GM12864 (cell line): ENCODE results near the gene CDC42EP5.

Experiments
- DNase-seq: peaks from one replicate; pipeline ENCODE4 v3.0.0-alpha.2; 2011; ENCODE audit warnings: low read depth
- H3K4me3 ChIP-seq: 2 replicates; pipeline ENCODE4 v1.5.1; 2011; ENCODE audit warnings: mild to moderate bottlenecking, low read depth, low read length, control low read depth
- CTCF ChIP-seq: IDR thresholded peaks from 2 replicates; pipeline ENCODE4 v1.5.1; 2011; ENCODE audit warnings: low read depth, mild to moderate bottlenecking, moderate library complexity, low read length, control low read depth, inconsistent platforms; ENCODE audit errors: missing control alignments

Gene CDC42EP5

GRCh38 chr19:54420383-54421168, 52.5 kb downstream of the CDC42EP5 start:
- no peak overlapping the region for H3K4me3 ChIP-seq
- no peak for TF ChIP-seq CTCF
- DNase-seq: no peak

DNA sequence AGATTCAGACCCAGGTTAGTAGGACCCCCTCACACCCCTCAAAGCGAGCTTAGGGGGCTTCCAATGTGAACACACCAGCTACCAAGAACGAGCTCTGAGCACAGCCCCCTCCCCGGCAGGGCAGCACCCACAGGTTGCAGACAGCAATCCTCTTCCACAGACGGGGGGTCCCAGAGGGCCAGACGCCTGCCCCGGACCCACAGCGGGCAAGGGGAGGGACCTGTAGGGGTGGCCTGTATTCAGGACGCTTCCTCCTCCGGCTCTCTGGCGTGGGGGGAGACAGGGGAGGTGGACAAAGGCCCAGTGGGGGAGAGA, 53.1 kb downstream of the CDC42EP5 start:
- TF ChIP-seq CTCF: no peak
- H3K4me3 ChIP-seq: no peak overlapping the region
- DNase-seq: no peak

DNA sequence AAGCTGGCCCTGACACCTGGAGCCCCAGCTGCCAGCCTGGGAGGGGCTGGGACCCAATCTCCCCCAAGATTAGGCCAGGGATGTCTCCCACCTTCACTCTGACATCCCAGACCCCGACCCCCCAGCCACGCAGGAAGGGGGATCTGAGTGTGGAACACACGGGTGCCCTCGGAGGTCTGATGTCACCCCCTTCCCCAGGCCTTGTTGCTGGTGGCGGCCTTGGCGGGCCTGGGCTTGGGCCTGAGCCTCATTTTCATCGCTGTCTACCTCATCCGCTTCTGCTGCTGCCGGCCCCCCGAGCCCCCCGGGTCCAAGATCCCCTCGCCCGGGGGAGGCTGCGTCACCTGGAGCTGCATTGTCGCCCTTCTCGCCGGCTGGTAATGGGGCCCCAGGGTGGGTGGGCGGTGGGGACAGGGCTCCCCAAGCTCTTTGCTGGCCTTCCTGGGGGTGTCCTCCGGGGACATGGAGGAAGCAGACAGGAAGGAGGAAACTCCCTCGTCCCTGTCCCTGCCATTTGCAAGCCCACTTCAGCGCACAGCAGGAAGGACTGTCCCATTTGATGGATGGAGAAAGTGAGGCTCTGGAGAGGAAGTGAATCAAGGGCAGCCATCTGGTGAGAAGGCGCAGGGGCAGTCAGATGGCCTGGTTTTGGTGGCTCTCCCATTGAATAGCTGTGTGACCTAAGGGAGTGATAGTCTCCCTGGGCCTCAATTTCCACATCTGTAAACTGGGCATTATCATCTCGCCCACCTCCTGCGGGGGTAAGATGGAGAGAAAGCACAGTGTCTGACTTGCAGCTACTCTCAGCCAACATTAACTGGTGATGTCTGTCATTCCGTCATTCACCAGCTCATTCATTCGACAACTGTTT, 53.9 kb downstream of the CDC42EP5 start:
- no peak overlapping the region for H3K4me3 ChIP-seq
- TF ChIP-seq CTCF: no peak
- DNase-seq: no peak

DNA sequence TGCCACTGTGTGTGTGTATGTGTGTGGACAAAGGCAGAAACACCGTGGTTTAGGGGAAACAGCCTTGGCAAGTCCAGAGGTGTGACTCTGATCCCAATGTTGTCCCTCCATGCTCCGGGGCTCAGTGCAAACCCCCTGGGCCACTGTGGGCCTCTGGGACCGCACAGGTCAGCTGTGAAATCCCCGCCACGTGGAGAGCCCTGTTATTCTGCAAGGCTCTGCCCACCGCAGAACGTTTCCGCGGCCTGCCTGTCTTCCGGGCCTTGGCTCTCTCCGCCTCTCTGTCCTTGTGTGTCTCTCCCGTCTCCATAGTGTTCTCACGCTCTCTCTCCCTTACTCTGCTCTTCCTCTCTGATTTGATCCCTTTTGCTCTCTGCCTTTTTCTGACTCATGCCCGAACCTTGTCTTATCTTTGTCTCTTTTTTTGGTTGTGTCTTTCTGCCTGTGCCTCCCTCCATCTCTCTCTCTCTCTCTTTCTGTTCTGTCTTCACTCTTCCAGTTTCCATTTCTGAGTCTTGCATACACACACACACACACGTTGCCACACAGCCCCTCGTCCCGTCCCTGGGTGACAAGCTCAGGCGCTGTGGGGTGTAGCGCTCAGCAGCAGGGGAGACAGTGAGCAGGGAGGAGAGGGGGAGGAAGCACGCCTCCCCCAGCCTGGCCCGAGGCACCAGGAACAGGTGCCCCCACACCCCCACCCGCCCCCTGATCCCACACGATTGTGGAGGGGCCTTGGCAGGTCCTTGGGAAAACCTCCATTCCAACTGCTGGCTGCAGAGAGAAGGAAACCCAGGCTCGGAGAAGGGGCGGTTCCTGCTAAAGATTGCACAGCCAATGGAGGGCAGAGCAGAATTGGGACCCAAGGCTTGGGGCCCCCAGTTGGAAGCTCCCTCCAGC, 54.8 kb downstream of the CDC42EP5 start:
- TF ChIP-seq CTCF: no peak
- DNase-seq: no peak
- H3K4me3 ChIP-seq: no peak overlapping the region

DNA sequence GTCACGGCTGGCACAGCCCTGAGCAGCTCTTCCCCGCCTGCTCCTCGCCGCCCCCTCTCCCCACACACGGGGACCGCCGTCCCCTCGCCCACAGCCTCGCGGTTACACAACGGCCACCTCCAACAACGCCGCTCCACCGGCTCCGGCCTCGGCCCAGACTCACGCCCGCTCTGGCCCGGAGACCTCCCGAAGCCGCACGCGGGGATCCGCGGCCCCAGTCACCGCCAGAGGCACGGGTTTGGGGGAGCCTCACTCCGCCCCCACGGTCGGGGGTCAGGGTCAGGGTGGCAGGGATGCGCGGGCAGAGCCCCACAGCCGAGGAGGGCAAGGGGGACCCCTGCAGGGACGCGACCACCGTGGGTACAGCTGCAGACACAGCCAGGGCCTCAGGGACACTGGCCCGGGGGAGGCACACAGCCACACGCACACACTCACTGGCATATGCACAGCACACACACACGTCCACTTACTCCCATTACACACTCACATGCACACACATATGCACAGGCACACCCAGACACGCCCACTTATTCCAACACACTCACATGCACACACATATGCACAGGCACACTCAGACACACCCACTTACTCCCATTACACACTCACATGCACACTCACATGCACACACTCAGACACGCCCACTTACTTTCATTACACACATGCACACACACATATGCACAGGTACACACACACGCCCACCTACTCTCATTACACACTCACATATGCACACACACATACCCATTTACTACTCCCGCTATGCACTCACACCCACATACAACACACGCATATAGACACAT, 56.2 kb downstream of the CDC42EP5 start:
- no peak for TF ChIP-seq CTCF
- no peak for DNase-seq
- H3K4me3 ChIP-seq: no peak overlapping the region

DNA sequence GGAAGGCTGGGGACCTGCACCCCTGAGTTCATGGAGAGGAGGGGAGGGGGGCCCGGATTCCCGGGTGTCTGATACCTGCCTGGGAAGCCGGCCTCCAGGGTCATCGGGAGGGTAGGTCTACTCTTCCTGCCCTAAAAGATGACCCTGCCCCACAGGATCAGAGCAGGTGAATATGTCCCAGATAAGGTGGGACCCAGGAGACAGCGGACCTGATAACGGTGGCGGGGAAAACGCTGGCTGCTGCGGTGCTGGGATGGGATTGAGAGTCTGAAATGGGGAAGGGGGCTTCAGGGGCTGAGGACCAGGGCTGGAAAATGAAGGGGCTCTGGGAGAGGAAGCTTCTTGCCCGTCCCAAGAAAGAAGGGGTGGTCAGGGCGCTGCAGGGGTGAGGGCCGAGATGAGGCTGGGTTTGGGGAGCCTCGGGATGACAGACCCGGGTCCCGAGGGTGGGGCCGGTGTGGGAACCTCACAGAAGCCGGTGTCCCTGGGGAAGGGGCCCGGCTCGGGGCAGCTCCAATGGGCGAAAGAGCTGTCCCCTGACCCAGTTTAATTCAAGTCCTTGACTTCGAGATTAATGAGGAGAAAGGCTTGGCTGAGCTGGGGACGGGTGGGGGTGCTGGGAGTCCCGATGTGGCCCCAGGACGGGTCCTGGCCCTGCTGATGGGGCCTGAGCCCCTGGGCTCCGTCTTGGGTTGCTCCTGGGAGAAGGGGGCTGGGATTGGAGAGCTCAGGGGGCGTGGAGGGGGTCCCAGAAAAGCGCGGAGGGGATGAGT, 57.0 kb downstream of the CDC42EP5 start:
- no peak overlapping the region for H3K4me3 ChIP-seq
- TF ChIP-seq CTCF: no peak
- DNase-seq: no peak
